HepG2 (cell line): ENCODE results near the gene SYMPK. TPM values are rescaled to one million over a fixed set of nuclear protein-coding genes. Genes with fewer than 3 reads are reported as not detected.
A peak's percentile ranks its signal among the peaks of the same experiment; 100 is the strongest.

Source experiments
- AKAP8 ChIP-seq: sonication (generic); formaldehyde crosslinking; IDR thresholded peaks from 2 replicates; pipeline ENCODE4 v1.5.1; 2020; ENCODE audit warnings: mild to moderate bottlenecking, missing genetic modification reagents
- ATF6 ChIP-seq: sonication (generic); formaldehyde crosslinking; conservative IDR thresholded peaks from 2 replicates; pipeline ENCODE4 v1.4.0; 2020; ENCODE audit warnings: missing genetic modification reagents
- CBX5 ChIP-seq: sonication (generic); formaldehyde crosslinking; IDR thresholded peaks from 2 replicates; pipeline ENCODE4 v1.4.0; 2020; ENCODE audit warnings: missing genetic modification reagents, borderline replicate concordance
- ETV5 ChIP-seq: IDR thresholded peaks from 2 replicates; pipeline ENCODE4 v1.6.1; 2018; ENCODE audit warnings: missing biosample characterization, missing genetic modification reagents, inconsistent platforms, borderline replicate concordance
- ETV6 ChIP-seq: sonication (generic); formaldehyde crosslinking; conservative IDR thresholded peaks from 2 replicates; pipeline ENCODE4 v1.4.0; 2020; ENCODE audit warnings: missing genetic modification reagents
- FOXP1 ChIP-seq, 2 experiments: fragments of 450-650 bp in 1 of 2; IDR thresholded peaks; 2 replicates each; pipeline ENCODE4 v1.6.1; 2017 to 2018; ENCODE audit warnings: antibody characterized with exemption in 1 of 2
- IRF2 ChIP-seq: IDR thresholded peaks from 2 replicates; pipeline ENCODE4 v1.6.1; 2018; ENCODE audit warnings: missing genetic modification reagents, missing compliant biosample characterization
- ISX ChIP-seq: sonication (generic); formaldehyde crosslinking; conservative IDR thresholded peaks from 2 replicates; pipeline ENCODE4 v1.5.0; 2020; ENCODE audit warnings: missing genetic modification reagents
- KLF15 ChIP-seq: sonication (generic); formaldehyde crosslinking; IDR thresholded peaks from 2 replicates; pipeline ENCODE4 v1.8.1; 2023; ENCODE audit warnings: borderline replicate concordance, mild to moderate bottlenecking, inconsistent platforms, missing genetic modification reagents, mixed read lengths
- PAWR ChIP-seq: sonication (generic); formaldehyde crosslinking; IDR thresholded peaks from 2 replicates; pipeline ENCODE4 v1.4.0; 2020; ENCODE audit warnings: missing genetic modification reagents, mild to moderate bottlenecking, borderline replicate concordance
- PHF8 ChIP-seq: sonication (generic); formaldehyde crosslinking; IDR thresholded peaks from 2 replicates; pipeline ENCODE4 v1.5.0; 2020; ENCODE audit warnings: missing genetic modification reagents
- RBFOX2 ChIP-seq: fragments of 200-400 bp; formaldehyde crosslinking; IDR thresholded peaks from 2 replicates; pipeline ENCODE4 v1.6.1; 2017; ENCODE audit warnings: low read depth, mild to moderate bottlenecking, low read length
- RBM22 ChIP-seq: fragments of 200-400 bp; formaldehyde crosslinking; optimal IDR thresholded peaks from 2 replicates; pipeline ENCODE3; 2017; ENCODE audit warnings: mild to moderate bottlenecking, low read length, moderate library complexity
- SAP130 ChIP-seq: IDR thresholded peaks from 2 replicates; pipeline ENCODE4 v1.6.1; 2016; ENCODE audit warnings: low read depth
- SMARCE1 ChIP-seq: fragments of 450-650 bp; IDR thresholded peaks from 2 replicates; pipeline ENCODE4 v1.6.1; 2017; ENCODE audit warnings: borderline replicate concordance
- ZBTB44 ChIP-seq: sonication (generic); formaldehyde crosslinking; IDR thresholded peaks from 2 replicates; pipeline ENCODE4 v1.4.0; 2020; ENCODE audit warnings: missing genetic modification reagents
- ZNF138 ChIP-seq: sonication (generic); formaldehyde crosslinking; IDR thresholded peaks from 2 replicates; pipeline ENCODE4 v1.5.0; 2020; ENCODE audit warnings: mild to moderate bottlenecking, low read depth, missing genetic modification reagents
- ZNF251 ChIP-seq: sonication (generic); formaldehyde crosslinking; IDR thresholded peaks from 2 replicates; pipeline ENCODE4 v1.9.0; 2021; ENCODE audit warnings: mild to moderate bottlenecking, missing genetic modification reagents
- ZNF263 ChIP-seq: sonication (generic); formaldehyde crosslinking; IDR thresholded peaks from 2 replicates; pipeline ENCODE4 v1.4.0; 2020; ENCODE audit warnings: missing genetic modification reagents
- ZNF343 ChIP-seq: sonication (generic); formaldehyde crosslinking; IDR thresholded peaks from 2 replicates; pipeline ENCODE4 v1.4.0; 2020; ENCODE audit warnings: mild to moderate bottlenecking, missing genetic modification reagents
- ZNF441 ChIP-seq: sonication (generic); formaldehyde crosslinking; IDR thresholded peaks from 2 replicates; pipeline ENCODE4 v1.7.0; 2021; ENCODE audit warnings: missing genetic modification reagents, borderline replicate concordance
- ZNF558 ChIP-seq: sonication (generic); formaldehyde crosslinking; IDR thresholded peaks from 2 replicates; pipeline ENCODE4 v1.9.0; 2022; ENCODE audit warnings: mild to moderate bottlenecking, missing genetic modification reagents, borderline replicate concordance
- ZNF720 ChIP-seq: sonication (generic); formaldehyde crosslinking; IDR thresholded peaks from 2 replicates; pipeline ENCODE4 v1.4.0; 2020; ENCODE audit warnings: missing genetic modification reagents
- ZNF839 ChIP-seq: sonication (generic); formaldehyde crosslinking; IDR thresholded peaks from 2 replicates; pipeline ENCODE4 v1.4.0; 2020; ENCODE audit warnings: missing genetic modification reagents, mild to moderate bottlenecking, borderline replicate concordance
- polyA plus RNA-seq, 8 experiments: library from polyadenylated mRNA; depleted of rRNA in 3 of 8; stranded (reverse) in 7 of 8; unstranded in 1 of 8; fragments of >200 nt; fragmentation: Illumina TruSeq in 4 of 8; extraction: Trizol in 4 of 8; gene quantifications; 2 replicates each; pipeline versions ENCODE4 v1.2.1 to v1.2.3, GENCODE V29; 2011 to 2016; ENCODE audit warnings: low read depth in 4 of 8, missing spikeins in 1 of 8, mixed read lengths in 1 of 8; ENCODE audit not compliant: insufficient read depth in 1 of 8
- total RNA-seq, 5 experiments: library from RNA; depleted of rRNA; stranded (reverse); fragments of >200 nt; fragmentation: Illumina TruSeq; extraction: Trizol; gene quantifications; 2 replicates each; pipeline ENCODE4 v1.2.3, GENCODE V29; 2016; ENCODE audit warnings: low read depth in 1 of 5
- TF ChIP-seq, protein P1 (sequence below): sonication (generic); formaldehyde crosslinking; IDR thresholded peaks from 2 replicates; pipeline ENCODE4 v1.8.0; 2022; ENCODE audit warnings: mild to moderate bottlenecking, missing genetic modification reagents

SYMPK gene
- total and polyA plus RNA-seq, 2 of the 13 experiments (the other 11 are each of a cell fraction or from before 2014, with no cell fraction given) = 21.9 to 55.7 TPM

DNA sequence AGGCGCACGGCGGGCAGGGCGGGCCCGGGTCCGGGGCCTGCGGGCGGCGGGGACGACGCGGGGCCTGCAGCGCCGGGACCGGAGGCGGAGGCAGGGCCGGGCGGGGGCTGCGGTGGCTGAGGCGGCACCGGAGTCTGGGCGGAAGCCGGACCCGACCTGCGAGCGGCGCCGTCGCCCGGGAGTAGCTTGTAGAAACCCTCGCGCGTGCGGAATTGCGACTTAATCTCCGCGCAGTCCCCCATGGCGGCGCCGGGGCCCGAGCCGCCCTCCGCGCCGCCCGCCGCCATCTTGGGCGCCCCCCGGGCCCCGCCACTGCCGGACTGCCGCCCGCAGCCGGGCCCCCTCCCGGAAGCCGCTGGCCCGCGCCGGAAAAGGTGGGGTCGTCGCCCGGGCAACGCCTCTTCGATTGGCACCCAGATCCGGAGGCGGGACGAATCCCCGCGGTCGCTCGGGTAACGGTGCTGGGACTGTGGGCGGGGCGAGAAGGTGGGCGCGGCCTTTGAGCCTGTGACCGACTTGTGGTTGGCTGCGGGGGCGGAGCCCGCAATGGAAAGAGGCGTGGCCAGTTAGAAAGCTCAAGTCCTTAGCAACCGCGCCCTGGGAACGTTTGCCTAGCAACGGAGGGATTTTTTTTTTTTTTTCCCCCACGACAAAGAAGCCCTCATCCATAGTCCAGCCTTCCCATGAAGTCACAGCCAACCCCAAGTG is 70.3 kb downstream of the SYMPK start, which contains the start of gene DMWD (continued):
- TF ChIP-seq ZNF138 (CRISPR knock-in tag) (no peak), FOXP1 (IDR thresholded peaks at IDR 0.05) (no peak), FOXP1 (CRISPR knock-in tag; IDR thresholded peaks at IDR 0.05) (no peak), RBFOX2 (peak; percentile 69), SAP130 (CRISPR knock-in tag) (peak; percentile 81), ZNF441 (CRISPR knock-in tag) (no peak), CBX5 (CRISPR knock-in tag) (no peak), ZNF839 (CRISPR knock-in tag) (no peak), ZNF720 (CRISPR knock-in tag) (no peak), AKAP8 (CRISPR knock-in tag) (no peak), ZNF558 (CRISPR knock-in tag) (no peak), ZNF343 (CRISPR knock-in tag) (no peak), RBM22 (peak; percentile 100), PHF8 (CRISPR knock-in tag) (peak; percentile 72), ETV5 (CRISPR knock-in tag) (peak; percentile 64), ZNF263 (CRISPR knock-in tag) (no peak), ZBTB44 (CRISPR knock-in tag) (no peak), ZNF251 (CRISPR knock-in tag) (no peak), PAWR (no peak), IRF2 (0 out of 2 replicates have a peak, but pooled peaks have one; percentile 16), SMARCE1 (no peak), ATF6 (CRISPR knock-in tag) (no peak), ISX (CRISPR knock-in tag) (no peak), KLF15 (no peak), ETV6 (no peak)
- TF ChIP-seq, protein P1, sequence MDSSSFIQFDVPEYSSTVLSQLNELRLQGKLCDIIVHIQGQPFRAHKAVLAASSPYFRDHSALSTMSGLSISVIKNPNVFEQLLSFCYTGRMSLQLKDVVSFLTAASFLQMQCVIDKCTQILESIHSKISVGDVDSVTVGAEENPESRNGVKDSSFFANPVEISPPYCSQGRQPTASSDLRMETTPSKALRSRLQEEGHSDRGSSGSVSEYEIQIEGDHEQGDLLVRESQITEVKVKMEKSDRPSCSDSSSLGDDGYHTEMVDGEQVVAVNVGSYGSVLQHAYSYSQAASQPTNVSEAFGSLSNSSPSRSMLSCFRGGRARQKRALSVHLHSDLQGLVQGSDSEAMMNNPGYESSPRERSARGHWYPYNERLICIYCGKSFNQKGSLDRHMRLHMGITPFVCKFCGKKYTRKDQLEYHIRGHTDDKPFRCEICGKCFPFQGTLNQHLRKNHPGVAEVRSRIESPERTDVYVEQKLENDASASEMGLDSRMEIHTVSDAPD = no peak
